IMR-90 (cell line): ENCODE data around the gene MRPL10. TPM values are rescaled to one million over a fixed set of nuclear protein-coding genes. Genes with fewer than 3 reads are reported as not detected.

Experiments used
- ATAC-seq: fragments of 200-7000 bp; cut with Tn5 transposase; 2 replicates; pipeline ENCODE4 v1.9.1; 2020; ENCODE audit warnings: low read depth, mild to moderate bottlenecking, moderate library complexity
- BruUV-seq: library from RNA; stranded (reverse); fragments of 400-500 nt; replicated peaks from 2 replicates; lab custom pipeline; 2021; lab: Mats Ljungman, UMichigan
- CTCF ChIA-PET: fragments of 300-600 bp; formaldehyde crosslinking; extraction: SDS; loops from one replicate; lab custom pipeline; 2021; ENCODE audit warnings: antibody characterized with exemption; lab: Yijun Ruan, JAX
- POLR2A ChIA-PET: fragments of 300-600 bp; sonication (Branson Sonifier 250); formaldehyde crosslinking; loops from one replicate; lab custom pipeline; 2022; ENCODE audit warnings: antibody characterized with exemption; ENCODE audit not compliant: unreplicated experiment; lab: Charles Lee
- DNase-seq: peaks from one replicate; pipeline ENCODE4 v3.0.0; 2013
- H2AFZ ChIP-seq: replicated peaks from 2 replicates; pipeline ENCODE3; 2013; ENCODE audit warnings: low read length, mild to moderate bottlenecking; ENCODE audit not compliant: poor library complexity
- H2AK5ac ChIP-seq: 2 replicates; pipeline ENCODE4 v1.6.1; 2013; ENCODE audit warnings: low read depth, low read length, inconsistent platforms
- H2AK9ac ChIP-seq: replicated peaks from 2 replicates; pipeline ENCODE3; 2013; ENCODE audit warnings: mild to moderate bottlenecking, low read depth, low read length, moderate library complexity; ENCODE audit not compliant: poor library complexity
- H2BK120ac ChIP-seq: 2 replicates; pipeline ENCODE4 v1.6.1; 2013; ENCODE audit warnings: low read depth, low read length, inconsistent platforms
- H2BK15ac ChIP-seq: 3 replicates; pipeline ENCODE4 v1.6.1; 2013; ENCODE audit warnings: low read depth, low read length, inconsistent platforms
- H2BK20ac ChIP-seq: 2 replicates; pipeline ENCODE4 v1.6.1; 2013; ENCODE audit warnings: low read depth, mild to moderate bottlenecking, inconsistent platforms, low read length, moderate library complexity
- H2BK5ac ChIP-seq: 2 replicates; pipeline ENCODE4 v1.6.1; 2013; ENCODE audit warnings: mild to moderate bottlenecking, low read depth, low read length, inconsistent platforms; ENCODE audit not compliant: poor library complexity, severe bottlenecking
- H3K14ac ChIP-seq: replicated peaks from 2 replicates; pipeline ENCODE4 v1.6.1; 2013; ENCODE audit warnings: low read depth, low read length, inconsistent platforms
- H3K18ac ChIP-seq: 2 replicates; pipeline ENCODE4 v1.6.1; 2013; ENCODE audit warnings: low read depth, low read length, control low read depth
- H3K23ac ChIP-seq: 2 replicates; pipeline ENCODE4 v1.6.1; 2013; ENCODE audit warnings: low read depth, low read length, inconsistent platforms
- H3K27ac ChIP-seq: 2 replicates; pipeline ENCODE4 v1.5.1; 2013; ENCODE audit warnings: mild to moderate bottlenecking, control low read depth, low read length; ENCODE audit not compliant: insufficient read depth
- H3K27me3 ChIP-seq: 2 replicates; pipeline ENCODE4 v1.6.1; 2013; ENCODE audit warnings: low read length; ENCODE audit not compliant: control insufficient read depth, insufficient read depth
- H3K36me3 ChIP-seq: 2 replicates; pipeline ENCODE4 v1.6.1; 2013; ENCODE audit warnings: low read length, mixed read lengths; ENCODE audit not compliant: control insufficient read depth, insufficient read depth
- H3K4ac ChIP-seq: 2 replicates; pipeline ENCODE4 v1.6.1; 2013; ENCODE audit warnings: low read depth, low read length, inconsistent platforms
- H3K4me1 ChIP-seq: 2 replicates; pipeline ENCODE4 v1.6.1; 2013; ENCODE audit warnings: low read length, mixed read lengths; ENCODE audit not compliant: control insufficient read depth, insufficient read depth
- H3K4me2 ChIP-seq: 2 replicates; pipeline ENCODE4 v1.6.1; 2013; ENCODE audit warnings: low read depth, mild to moderate bottlenecking, control low read depth, low read length, moderate library complexity
- H3K4me3 ChIP-seq: 2 replicates; pipeline ENCODE4 v1.5.1; 2013; ENCODE audit warnings: low read depth, mild to moderate bottlenecking, control low read depth, low read length, moderate library complexity; ENCODE audit not compliant: insufficient read depth
- H3K56ac ChIP-seq: 2 replicates; pipeline ENCODE4 v1.6.1; 2013; ENCODE audit warnings: low read length, inconsistent platforms; ENCODE audit not compliant: insufficient read depth; ENCODE audit errors: extremely low read depth
- H3K79me1 ChIP-seq, 2 experiments: 2 replicates each; pipeline ENCODE4 v1.6.1; 2013; ENCODE audit warnings: low read length in 2 of 2, inconsistent platforms in 1 of 2, low read depth in 1 of 2
- H3K9ac ChIP-seq: 2 replicates; pipeline ENCODE4 v1.6.1; 2013; ENCODE audit warnings: low read depth, low read length, control low read depth
- H3K9me1 ChIP-seq: 2 replicates; pipeline ENCODE4 v1.6.1; 2013; ENCODE audit warnings: low read length, inconsistent platforms; ENCODE audit not compliant: insufficient read depth
- H3K9me3 ChIP-seq: 2 replicates; pipeline ENCODE4 v1.6.1; 2013; ENCODE audit warnings: low read length; ENCODE audit not compliant: control insufficient read depth, insufficient read depth
- H4K20me1 ChIP-seq: 2 replicates; pipeline ENCODE4 v1.6.1; 2013; ENCODE audit warnings: low read length, inconsistent platforms; ENCODE audit not compliant: insufficient read depth
- H4K5ac ChIP-seq: 2 replicates; pipeline ENCODE4 v1.6.1; 2013; ENCODE audit warnings: mild to moderate bottlenecking, low read depth, low read length, control low read depth
- H4K8ac ChIP-seq, 2 experiments: 2 replicates each; pipeline ENCODE4 v1.6.1; 2013; ENCODE audit warnings: low read depth in 2 of 2, low read length in 2 of 2, control low read depth in 1 of 2, inconsistent platforms in 1 of 2
- H4K91ac ChIP-seq: 2 replicates; pipeline ENCODE4 v1.6.1; 2013; ENCODE audit warnings: low read depth, low read length, inconsistent platforms; ENCODE audit not compliant: insufficient read depth
- CEBPB ChIP-seq: IDR thresholded peaks from 2 replicates; pipeline ENCODE4 v1.6.1; 2012; ENCODE audit warnings: low read depth, low read length, improper control_type of control experiment
- FOS ChIP-seq: fragments of 150-350 bp; IDR thresholded peaks from 2 replicates; pipeline ENCODE4 v1.6.1; 2016; ENCODE audit warnings: low read depth, low read length
- MXI1 ChIP-seq: IDR thresholded peaks from 2 replicates; pipeline ENCODE4 v1.6.1; 2012; ENCODE audit warnings: low read depth, mild to moderate bottlenecking, low read length, moderate library complexity, borderline replicate concordance
- NFE2L2 ChIP-seq: fragments of 150-350 bp; IDR thresholded peaks from 2 replicates; pipeline ENCODE4 v1.6.1; 2016; ENCODE audit warnings: low read depth, mild to moderate bottlenecking, low read length
- POLR2A ChIP-seq: IDR thresholded peaks from 2 replicates; pipeline ENCODE4 v1.6.1; 2012; ENCODE audit warnings: mild to moderate bottlenecking, low read depth, low read length
- RAD21 ChIP-seq: IDR thresholded peaks from 2 replicates; pipeline ENCODE4 v1.6.1; 2012; ENCODE audit warnings: low read length, improper control_type of control experiment
- RCOR1 ChIP-seq: IDR thresholded peaks from 2 replicates; pipeline ENCODE4 v1.6.1; 2012; ENCODE audit warnings: mild to moderate bottlenecking, low read length, improper control_type of control experiment; ENCODE audit not compliant: insufficient replicate concordance
- RFX5 ChIP-seq: IDR thresholded peaks from 2 replicates; pipeline ENCODE4 v1.8.0; 2012; ENCODE audit warnings: low read depth, mild to moderate bottlenecking, low read length, moderate library complexity
- SMC3 ChIP-seq: fragments of 150-350 bp; IDR thresholded peaks from 2 replicates; pipeline ENCODE4 v1.6.1; 2016; ENCODE audit warnings: low read depth, mild to moderate bottlenecking, antibody characterized with exemption, low read length, moderate library complexity
- WGBS, 2 experiments: methylation state at CpG; one replicate each; pipeline versions ENCODE4 v1.1.5 to v1.1.7; 2013; ENCODE audit warnings: missing lambda C conversion rate in 2 of 2; ENCODE audit not compliant: insufficient read length in 1 of 2; ENCODE audit errors: extremely low coverage in 2 of 2; 5-methylcytosine and 5-hydroxymethylcytosine counted together
- dilution Hi-C: fragments of 300-500 bp; cut with HindIII; formaldehyde crosslinking; loops from one replicate; pipeline ENCODE4 v1.14.3; 2018; ENCODE audit warnings: low sequenced_read_pairs; ENCODE audit not compliant: unreplicated experiment
- in situ Hi-C: fragments of 300-500 bp; cut with MboI; formaldehyde crosslinking; loops from 3 replicates; pipeline ENCODE4 v1.14.3; 2019; ENCODE audit warnings: low sequenced_read_pairs, inconsistent platforms, mixed read lengths
- intact Hi-C: fragments of 100-400 bp; cut with micrococcal nuclease; formaldehyde crosslinking; loops from 2 replicates; pipeline ENCODE4 v1.10.0; 2022
- polyA plus RNA-seq, 3 experiments: library from polyadenylated mRNA; depleted of rRNA; stranded (reverse); fragments of >200 nt; gene quantifications; 2 replicates each; pipeline ENCODE4 v1.2.3, GENCODE V29; 2012; ENCODE audit warnings: low replicate concordance in 1 of 3
- total RNA-seq: library from RNA; depleted of rRNA; stranded (reverse); fragments of >200 nt; gene quantifications from 2 replicates; pipeline ENCODE4 v1.2.3, GENCODE V29; 2012
- TF ChIP-seq, protein P1 (sequence below): fragments of 150-350 bp; IDR thresholded peaks from 2 replicates; pipeline ENCODE4 v1.6.1; 2016; ENCODE audit warnings: low read depth, mild to moderate bottlenecking, low read length, moderate library complexity, borderline replicate concordance
- TF ChIP-seq, protein P2 (sequence below): conservative IDR thresholded peaks from 2 replicates; pipeline ENCODE4 v1.5.1; 2012; ENCODE audit warnings: mild to moderate bottlenecking, low read depth, low read length, improper control_type of control experiment

Gene MRPL10
- total and polyA plus RNA-seq, 2 of the 4 experiments (the other 2 are of a cell fraction): 32.3 to 61.8 TPM

DNA sequence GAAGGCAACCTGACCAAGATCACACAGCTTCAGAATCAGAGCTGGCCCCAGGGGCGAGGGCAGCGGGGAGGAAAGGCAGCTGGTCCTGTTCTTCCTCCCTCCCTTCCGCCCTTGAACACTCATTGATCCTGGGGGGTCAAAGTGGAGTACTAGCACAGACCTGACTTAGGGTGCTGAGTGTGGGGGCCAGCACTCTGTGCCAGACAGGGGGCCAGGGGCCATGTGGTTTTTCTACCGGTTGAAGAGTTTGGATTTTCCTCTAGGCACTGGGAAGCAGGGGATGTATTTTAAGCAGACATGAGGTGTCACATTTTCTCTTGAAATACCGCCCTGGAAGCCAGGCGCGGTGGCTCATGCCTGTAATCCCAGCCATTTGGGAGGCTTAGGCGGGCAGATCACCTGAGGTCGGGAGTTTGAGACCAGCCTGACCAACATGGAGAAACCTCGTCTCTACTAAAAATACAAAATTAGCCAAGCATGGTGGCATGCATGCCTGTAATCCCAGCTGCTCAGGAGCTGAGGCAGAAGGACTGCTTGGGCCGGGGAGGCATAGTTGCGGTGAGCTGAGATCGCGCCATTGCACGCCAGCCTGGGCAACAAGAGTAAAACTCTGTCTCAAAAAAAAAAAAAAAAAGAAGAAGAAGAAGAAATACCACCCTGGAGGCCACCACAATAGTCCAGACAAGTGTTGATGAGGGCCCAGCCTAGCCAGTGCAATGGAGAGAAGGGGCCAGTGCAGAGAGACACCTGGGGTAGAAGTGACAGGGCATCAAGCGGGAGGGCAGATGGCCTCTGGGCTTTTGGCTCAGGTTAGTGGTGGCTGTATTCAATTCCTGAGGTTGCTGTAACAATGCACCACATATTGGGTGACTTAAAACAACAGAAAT is 25.1 kb downstream of the MRPL10 start:
- no peak for DNase-seq
- Histone ChIP-seq H2AFZ (no peak overlapping the region), H2AK9ac (no peak overlapping the region), H3K4ac (no peak overlapping the region), H2BK20ac (no peak overlapping the region), H2BK120ac (no peak overlapping the region), H3K27ac (no peak overlapping the region), H3K23ac (no peak overlapping the region), H4K20me1 (peaks cover 23% of the 10 kb centered on the region), H4K5ac (no peak overlapping the region), H4K8ac (no peak overlapping the region), H3K18ac (no peak overlapping the region), H4K91ac (no peak overlapping the region), H2AK5ac (no peak overlapping the region), H3K9me3 (no peaks in the 10 kb centered on the region), H3K9me1 (0 out of 2 replicates have a peak, but pooled peaks cover 2% of the 10 kb centered on the region), H3K14ac (no peak overlapping the region), H3K9ac (no peak overlapping the region), H3K4me1 (peaks cover 3% of the 10 kb centered on the region; the same call in 1 of the 2 replicates), H2BK5ac (no peak overlapping the region), H3K56ac (no peak overlapping the region), H2BK15ac (no peak overlapping the region), H3K27me3 (peaks cover 27% of the 10 kb centered on the region), H3K36me3 (peaks cover 30% of the 10 kb centered on the region), H3K4me3 (no peak overlapping the region), H3K79me1 (no peaks in the 10 kb centered on the region), H3K4me2 (no peak overlapping the region)
- CTCF ChIA-PET: no interaction called here
- ATAC-seq: no peak
- intact Hi-C loops (no loop called here), dilution Hi-C loops (no loop called here), in situ Hi-C loops (no loop called here)
- WGBS, 2 experiments: 94% methylated on average over 7 of the region's 16 CpGs; no CpG with 5 or more reads in 1 of the 2 experiments
- POLR2A ChIA-PET: no interaction called here
- TF ChIP-seq, protein P1, sequence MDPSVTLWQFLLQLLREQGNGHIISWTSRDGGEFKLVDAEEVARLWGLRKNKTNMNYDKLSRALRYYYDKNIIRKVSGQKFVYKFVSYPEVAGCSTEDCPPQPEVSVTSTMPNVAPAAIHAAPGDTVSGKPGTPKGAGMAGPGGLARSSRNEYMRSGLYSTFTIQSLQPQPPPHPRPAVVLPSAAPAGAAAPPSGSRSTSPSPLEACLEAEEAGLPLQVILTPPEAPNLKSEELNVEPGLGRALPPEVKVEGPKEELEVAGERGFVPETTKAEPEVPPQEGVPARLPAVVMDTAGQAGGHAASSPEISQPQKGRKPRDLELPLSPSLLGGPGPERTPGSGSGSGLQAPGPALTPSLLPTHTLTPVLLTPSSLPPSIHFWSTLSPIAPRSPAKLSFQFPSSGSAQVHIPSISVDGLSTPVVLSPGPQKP: no peak
- no peak for TF ChIP-seq CEBPB
- TF ChIP-seq SMC3: no peak
- TF ChIP-seq POLR2A: no peak
- TF ChIP-seq, protein P2, sequence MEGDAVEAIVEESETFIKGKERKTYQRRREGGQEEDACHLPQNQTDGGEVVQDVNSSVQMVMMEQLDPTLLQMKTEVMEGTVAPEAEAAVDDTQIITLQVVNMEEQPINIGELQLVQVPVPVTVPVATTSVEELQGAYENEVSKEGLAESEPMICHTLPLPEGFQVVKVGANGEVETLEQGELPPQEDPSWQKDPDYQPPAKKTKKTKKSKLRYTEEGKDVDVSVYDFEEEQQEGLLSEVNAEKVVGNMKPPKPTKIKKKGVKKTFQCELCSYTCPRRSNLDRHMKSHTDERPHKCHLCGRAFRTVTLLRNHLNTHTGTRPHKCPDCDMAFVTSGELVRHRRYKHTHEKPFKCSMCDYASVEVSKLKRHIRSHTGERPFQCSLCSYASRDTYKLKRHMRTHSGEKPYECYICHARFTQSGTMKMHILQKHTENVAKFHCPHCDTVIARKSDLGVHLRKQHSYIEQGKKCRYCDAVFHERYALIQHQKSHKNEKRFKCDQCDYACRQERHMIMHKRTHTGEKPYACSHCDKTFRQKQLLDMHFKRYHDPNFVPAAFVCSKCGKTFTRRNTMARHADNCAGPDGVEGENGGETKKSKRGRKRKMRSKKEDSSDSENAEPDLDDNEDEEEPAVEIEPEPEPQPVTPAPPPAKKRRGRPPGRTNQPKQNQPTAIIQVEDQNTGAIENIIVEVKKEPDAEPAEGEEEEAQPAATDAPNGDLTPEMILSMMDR: no peak
- TF ChIP-seq RAD21: no peak
- TF ChIP-seq FOS: no peak
- no peak for TF ChIP-seq RFX5
- TF ChIP-seq MXI1: no peak
- no peak for TF ChIP-seq NFE2L2
- no peak for TF ChIP-seq RCOR1
- BruUV-seq: no TSS peak
